Caco-2 (cell line): ENCODE data around the gene PLXNC1. TPM values are rescaled to one million over a fixed set of nuclear protein-coding genes. Genes with fewer than 3 reads are reported as not detected.

Experiments
- BruUV-seq: library from RNA; stranded (reverse); fragments of 400-500 nt; replicated peaks from 2 replicates; lab custom pipeline; 2021; lab: Mats Ljungman, UMichigan
- CTCF ChIA-PET: fragments of 300-600 bp; sonication (Branson Sonifier 250); formaldehyde crosslinking; loops from one replicate; lab custom pipeline; 2022; ENCODE audit warnings: antibody characterized with exemption; lab: Charles Lee
- POLR2A ChIA-PET: fragments of 300-600 bp; sonication (Branson Sonifier 250); formaldehyde crosslinking; loops from one replicate; lab custom pipeline; 2022; ENCODE audit warnings: antibody characterized with exemption; lab: Charles Lee
- DNase-seq, 2 experiments: peaks; one replicate each; pipeline versions ENCODE4 v3.0.0 to v3.0.0-alpha.2; 2020 to 2022
- H3K27me3 ChIP-seq: replicated peaks from 2 replicates; pipeline ENCODE4 v1.6.0; 2011; ENCODE audit warnings: low read length; ENCODE audit not compliant: control insufficient read depth, insufficient read depth
- H3K36me3 ChIP-seq: 2 replicates; pipeline ENCODE4 v1.5.1; 2011; ENCODE audit warnings: low read length; ENCODE audit not compliant: control insufficient read depth, insufficient read depth
- H3K4me1 ChIP-seq: fragments of 250-450 bp; sonication (Bioruptor Pico); 2 replicates; pipeline ENCODE4 v1.5.1; 2020; ENCODE audit warnings: mild to moderate bottlenecking
- H3K4me3 ChIP-seq: 2 replicates; pipeline ENCODE4 v1.5.1; 2011; ENCODE audit warnings: low read depth, mild to moderate bottlenecking, control low read depth, low read length
- H3K9me3 ChIP-seq: fragments of 250-450 bp; sonication (Bioruptor Pico); 2 replicates; pipeline ENCODE4 v1.5.1; 2020; ENCODE audit warnings: mild to moderate bottlenecking, moderate library complexity
- H3K27ac Mint-ChIP-seq: one replicate; pipeline ENCODE4 v1.8.0; 2022; ENCODE audit warnings: mixed read lengths; ENCODE audit not compliant: unreplicated experiment
- H3K27me3 Mint-ChIP-seq: one replicate; pipeline ENCODE4 v1.8.0; 2022; ENCODE audit warnings: mixed read lengths; ENCODE audit not compliant: insufficient read depth, unreplicated experiment
- H3K36me3 Mint-ChIP-seq: one replicate; pipeline ENCODE4 v1.8.0; 2022; ENCODE audit warnings: mild to moderate bottlenecking, mixed read lengths; ENCODE audit not compliant: insufficient read depth, unreplicated experiment
- H3K4me1 Mint-ChIP-seq: one replicate; pipeline ENCODE4 v1.8.0; 2022; ENCODE audit warnings: low read depth, mixed read lengths; ENCODE audit not compliant: unreplicated experiment
- H3K4me3 Mint-ChIP-seq: one replicate; pipeline ENCODE4 v1.8.0; 2022; ENCODE audit warnings: mild to moderate bottlenecking, moderate library complexity, mixed read lengths; ENCODE audit not compliant: unreplicated experiment
- H3K9me3 Mint-ChIP-seq: one replicate; pipeline ENCODE4 v1.8.0; 2022; ENCODE audit warnings: mixed read lengths; ENCODE audit not compliant: unreplicated experiment
- intact Hi-C: fragments of 100-400 bp; cut with micrococcal nuclease; formaldehyde crosslinking; loops from one replicate; pipeline ENCODE4 v1.10.0; 2022; ENCODE audit not compliant: unreplicated experiment
- total RNA-seq: library from RNA; stranded (reverse); gene quantifications from 2 replicates; pipeline ENCODE4 v1.2.3, GENCODE V29; 2022
- TF ChIP-seq, protein P1 (sequence below), 2 experiments: fragments of 200-600 bp in 1 of 2; IDR thresholded peaks; 1 replicate in 1 of 2; 2 replicates in 1 of 2; pipeline versions ENCODE4 v1.5.1 to v1.8.0; 2011 to 2022; ENCODE audit warnings: antibody characterized with exemption in 1 of 2, control low read depth in 1 of 2, inconsistent platforms in 1 of 2, low read depth in 1 of 2, low read length in 1 of 2, mild to moderate bottlenecking in 1 of 2, moderate library complexity in 1 of 2; ENCODE audit not compliant: insufficient read depth in 1 of 2, severe bottlenecking in 1 of 2, unreplicated experiment in 1 of 2

PLXNC1 gene
- total RNA-seq, 1 experiment from 2014 or later = 41.3 TPM

GRCh38 chr12:94179723-94180122 lies 31.3 kb downstream of the PLXNC1 start:
- peaks cover 55% of the 10 kb centered on the region for H3K36me3 Mint-ChIP-seq
- Histone ChIP-seq H3K4me3 (no peak overlapping the region), H3K4me1 (peaks cover 58% of the 10 kb centered on the region), H3K27me3 (no peaks in the 10 kb centered on the region), H3K9me3 (0 out of 2 replicates have a peak, but pooled peaks cover 9% of the 10 kb centered on the region), H3K36me3 (peaks cover 4% of the 10 kb centered on the region)
- H3K4me3 Mint-ChIP-seq = peak overlapping the region; percentile 1
- intact Hi-C loops = no loop called here
- H3K27me3 Mint-ChIP-seq = no peaks in the 10 kb centered on the region
- no TSS peak for BruUV-seq
- ChIA-PET CTCF (no interaction called here), POLR2A (interaction anchor here (0.6 kb wide), 1 partner anchor 139 kb away, joined by 3 read pairs; no protein-coding TSS in a partner anchor)
- peak overlapping the region; percentile 36 for H3K27ac Mint-ChIP-seq
- no peak for DNase-seq
- H3K9me3 Mint-ChIP-seq = peaks cover 20% of the 10 kb centered on the region
- peaks cover 49% of the 10 kb centered on the region for H3K4me1 Mint-ChIP-seq
- TF ChIP-seq, protein P1, sequence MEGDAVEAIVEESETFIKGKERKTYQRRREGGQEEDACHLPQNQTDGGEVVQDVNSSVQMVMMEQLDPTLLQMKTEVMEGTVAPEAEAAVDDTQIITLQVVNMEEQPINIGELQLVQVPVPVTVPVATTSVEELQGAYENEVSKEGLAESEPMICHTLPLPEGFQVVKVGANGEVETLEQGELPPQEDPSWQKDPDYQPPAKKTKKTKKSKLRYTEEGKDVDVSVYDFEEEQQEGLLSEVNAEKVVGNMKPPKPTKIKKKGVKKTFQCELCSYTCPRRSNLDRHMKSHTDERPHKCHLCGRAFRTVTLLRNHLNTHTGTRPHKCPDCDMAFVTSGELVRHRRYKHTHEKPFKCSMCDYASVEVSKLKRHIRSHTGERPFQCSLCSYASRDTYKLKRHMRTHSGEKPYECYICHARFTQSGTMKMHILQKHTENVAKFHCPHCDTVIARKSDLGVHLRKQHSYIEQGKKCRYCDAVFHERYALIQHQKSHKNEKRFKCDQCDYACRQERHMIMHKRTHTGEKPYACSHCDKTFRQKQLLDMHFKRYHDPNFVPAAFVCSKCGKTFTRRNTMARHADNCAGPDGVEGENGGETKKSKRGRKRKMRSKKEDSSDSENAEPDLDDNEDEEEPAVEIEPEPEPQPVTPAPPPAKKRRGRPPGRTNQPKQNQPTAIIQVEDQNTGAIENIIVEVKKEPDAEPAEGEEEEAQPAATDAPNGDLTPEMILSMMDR (IDR thresholded peaks at IDR 0.05; ENCODE audit: insufficient read depth in 1 of 2, low read depth in 1 of 2, low read length in 1 of 2, severe bottlenecking in 1 of 2, unreplicated experiment in 1 of 2) = no peak

GRCh38 chr12:94180558-94181296 lies 32.4 kb downstream of the PLXNC1 start:
- Mint-ChIP-seq H3K36me3 (peaks cover 45% of the 10 kb centered on the region), H3K27me3 (no peaks in the 10 kb centered on the region), H3K9me3 (peaks cover 20% of the 10 kb centered on the region), H3K27ac (peak overlapping the region; percentile 55), H3K4me3 (no peak overlapping the region), H3K4me1 (peaks cover 42% of the 10 kb centered on the region)
- intact Hi-C loops = no loop called here
- no peak for DNase-seq
- Histone ChIP-seq H3K27me3 (no peaks in the 10 kb centered on the region), H3K9me3 (0 out of 2 replicates have a peak, but pooled peaks cover 9% of the 10 kb centered on the region), H3K4me1 (peaks cover 65% of the 10 kb centered on the region), H3K36me3 (peaks cover 4% of the 10 kb centered on the region), H3K4me3 (no peak overlapping the region)
- no TSS peak for BruUV-seq
- POLR2A ChIA-PET = no interaction called here
- TF ChIP-seq, protein P1 (IDR thresholded peaks at IDR 0.05; ENCODE audit: insufficient read depth in 1 of 2, low read depth in 1 of 2, low read length in 1 of 2, severe bottlenecking in 1 of 2, unreplicated experiment in 1 of 2) = no peak
- CTCF ChIA-PET = interaction anchor here (0.7 kb wide), 1 partner anchor 29 kb away, joined by 3 read pairs; no protein-coding TSS in a partner anchor

- H3K4me1 ChIP-seq = peaks cover 73% of the 10 kb centered on the region
- peaks cover 28% of the 10 kb centered on the region for H3K36me3 Mint-ChIP-seq
- TF ChIP-seq, protein P1 (IDR thresholded peaks at IDR 0.05; ENCODE audit: insufficient read depth in 1 of 2, low read depth in 1 of 2, low read length in 1 of 2, severe bottlenecking in 1 of 2, unreplicated experiment in 1 of 2) = no peak
- no peaks in the 10 kb centered on the region for H3K27me3 ChIP-seq
- peak overlapping the region; percentile 91 for H3K27ac Mint-ChIP-seq
- H3K4me3 ChIP-seq = peak overlapping the region; percentile 5; the same call in 1 of the 2 replicates
- intact Hi-C loops = loop anchor here (1.0 to 2.0 kb wide), 4 partner anchors 10 to 31 kb away; no protein-coding TSS in a partner anchor
- H3K36me3 ChIP-seq = peaks cover 2% of the 10 kb centered on the region; the same call in 1 of the 2 replicates
- H3K4me1 Mint-ChIP-seq = peaks cover 33% of the 10 kb centered on the region
- peak overlapping the region; percentile 65 for H3K4me3 Mint-ChIP-seq
- ChIA-PET POLR2A (interaction anchor here (1.3 kb wide), 2 partner anchors 10 to 32 kb away, joined by 11 to 12 read pairs; no protein-coding TSS in a partner anchor), CTCF (interaction anchor here (0.5 to 2.9 kb wide), 13 partner anchors 8 to 387 kb away, joined by 3 to 26 read pairs (median 3); no protein-coding TSS in a partner anchor)
- H3K9me3 ChIP-seq = 0 out of 2 replicates have a peak, but pooled peaks cover 2% of the 10 kb centered on the region
- BruUV-seq = TSS peak; percentile 92
- H3K27me3 Mint-ChIP-seq = no peaks in the 10 kb centered on the region
- H3K9me3 Mint-ChIP-seq = peaks cover 7% of the 10 kb centered on the region
- peak; percentile 67 to 74 for DNase-seq
Measured at GRCh38 chr12:94182986-94183707, 34.8 kb downstream of the PLXNC1 start.
